Peyer's patch (tissue), 4 donors: ENCODE results near the gene RALB. TPM values are rescaled to one million over a fixed set of nuclear protein-coding genes. Genes with fewer than 3 reads are reported as not detected.

Source experiments
- DNase-seq, 3 donors: peaks; one replicate each; pipeline ENCODE4 v3.0.0-alpha.2; 2017 to 2019
- H3K27ac ChIP-seq, 4 donors: fragments of 200-600 bp; sonication (generic); one replicate each; pipeline ENCODE4 v1.5.1; 2016 to 2019
- H3K27me3 ChIP-seq, 2 donors: fragments of 200-600 bp; sonication (generic); one replicate each; pipeline ENCODE4 v1.5.1; 2019
- H3K36me3 ChIP-seq, 3 donors: fragments of 200-600 bp; sonication (generic); one replicate each; pipeline ENCODE4 v1.5.1; 2016 to 2019
- H3K4me1 ChIP-seq, 4 donors: fragments of 200-600 bp; sonication (generic); one replicate each; pipeline ENCODE4 v1.5.1; 2016 to 2019
- H3K4me3 ChIP-seq, 4 donors: fragments of 200-600 bp; sonication (generic); 1 replicate in 3 of 4; 2 replicates in 1 of 4; pipeline ENCODE4 v1.5.1; 2016 to 2019; ENCODE audit warnings: mild to moderate bottlenecking in 1 of 4
- H3K9me3 ChIP-seq, 4 donors: fragments of 200-600 bp; sonication (generic); one replicate each; pipeline ENCODE4 v1.5.1; 2016 to 2019; ENCODE audit warnings: mild to moderate bottlenecking in 1 of 4
- CTCF ChIP-seq, 6 experiments: fragments of 450-650 bp in 4 of 6; fragments of 200-600 bp in 2 of 6; sonication (generic) in 1 of 6; IDR thresholded peaks; one replicate each; pipeline ENCODE4 v1.5.1; 2017 to 2019; ENCODE audit warnings: antibody characterized with exemption in 6 of 6, mild to moderate bottlenecking in 3 of 6, moderate library complexity in 1 of 6
- POLR2A ChIP-seq, 2 donors: fragments of 450-650 bp; IDR thresholded peaks; one replicate each; pipeline ENCODE4 v1.5.1; 2017; ENCODE audit warnings: antibody characterized with exemption in 2 of 2, mild to moderate bottlenecking in 2 of 2, moderate library complexity in 2 of 2
- total RNA-seq, 4 donors: library from RNA; depleted of rRNA; stranded (reverse); fragments of >200 nt; gene quantifications; one replicate each; pipeline ENCODE4 v1.1.0, GENCODE V29; 2016

RALB gene
- total RNA-seq, 4 donors from 2014 or later, result 49.3 to 61.9 (median 50.2) TPM

GRCh38 chr2:120324933-120325332 is 72.3 kb downstream of the RALB start:
- Histone ChIP-seq H3K4me1 (no peaks in the 10 kb centered on the region), H3K9me3 (no peaks in the 10 kb centered on the region), H3K27ac (no peak overlapping the region), H3K27me3 (no peaks in the 10 kb centered on the region), H3K36me3 (no peaks in the 10 kb centered on the region), H3K4me3 (no peak overlapping the region)
- TF ChIP-seq POLR2A (IDR thresholded peaks at IDR 0.05) (no peak), CTCF (IDR thresholded peaks at IDR 0.05) (no peak)
- no peak for DNase-seq

GRCh38 chr2:120326066-120326465 is 73.4 kb downstream of the RALB start:
- Histone ChIP-seq H3K36me3 (no peaks in the 10 kb centered on the region), H3K4me3 (no peak overlapping the region), H3K9me3 (no peaks in the 10 kb centered on the region), H3K27me3 (no peaks in the 10 kb centered on the region), H3K4me1 (no peaks in the 10 kb centered on the region), H3K27ac (no peak overlapping the region)
- TF ChIP-seq POLR2A (IDR thresholded peaks at IDR 0.05) (no peak), CTCF (IDR thresholded peaks at IDR 0.05) (no peak)
- DNase-seq, result no peak

- no peak overlapping the region for H3K4me3 ChIP-seq
- H3K36me3 ChIP-seq, result no peaks in the 10 kb centered on the region
- H3K9me3 ChIP-seq, result no peaks in the 10 kb centered on the region
- H3K27me3 ChIP-seq, result no peaks in the 10 kb centered on the region
- no peak for TF ChIP-seq CTCF (IDR thresholded peaks at IDR 0.05)
- TF ChIP-seq POLR2A (IDR thresholded peaks at IDR 0.05), result no peak
- DNase-seq, result no peak
- H3K4me1 ChIP-seq, result no peaks in the 10 kb centered on the region
- no peak overlapping the region for H3K27ac ChIP-seq
These were observed 78.5 kb downstream of the RALB start for GRCh38 chr2:120330946-120331822.

GRCh38 chr2:120331903-120332302 is 79.3 kb downstream of the RALB start:
- Histone ChIP-seq H3K9me3 (no peaks in the 10 kb centered on the region), H3K27ac (no peak overlapping the region), H3K27me3 (no peaks in the 10 kb centered on the region), H3K36me3 (no peaks in the 10 kb centered on the region), H3K4me1 (no peaks in the 10 kb centered on the region), H3K4me3 (no peak overlapping the region)
- no peak for DNase-seq
- TF ChIP-seq POLR2A (IDR thresholded peaks at IDR 0.05) (no peak), CTCF (IDR thresholded peaks at IDR 0.05) (no peak)

GRCh38 chr2:120332384-120332783 is 79.7 kb downstream of the RALB start:
- no peak for TF ChIP-seq CTCF (IDR thresholded peaks at IDR 0.05)
- no peaks in the 10 kb centered on the region for H3K27me3 ChIP-seq

More at GRCh38 chr2:120332384-120332783, 79.7 kb downstream of the RALB start:
- H3K4me3 ChIP-seq, result no peak overlapping the region
- no peaks in the 10 kb centered on the region for H3K9me3 ChIP-seq
- no peak for DNase-seq
- no peak overlapping the region for H3K27ac ChIP-seq
- no peaks in the 10 kb centered on the region for H3K36me3 ChIP-seq
- H3K4me1 ChIP-seq, result no peaks in the 10 kb centered on the region
